ENCODE results near the gene JAZF1. TPM values are rescaled to one million over a fixed set of nuclear protein-coding genes. Genes with fewer than 3 reads are reported as not detected.

Gene JAZF1
- total and polyA plus RNA-seq, 2 of the 8 experiments (the other 6 are each of a cell fraction or from before 2014, with no cell fraction given): 2.6 to 21.8 TPM

GRCh38 chr7:28180031-28180363 is 598 bp downstream of the JAZF1 start:
- Histone ChIP-seq H2AFZ (ENCODE audit: low read length) (no peak overlapping the region), H3K4ac (replicated peaks; ENCODE audit: insufficient read length, low read depth, low read length) (no peak overlapping the region), H3K23ac (ENCODE audit: insufficient read length) (no peak overlapping the region), H2BK12ac (ENCODE audit: low read depth, low read length) (no peak overlapping the region), H4K91ac (replicated peaks; ENCODE audit: insufficient read length, low read length) (no peak overlapping the region), H2AK5ac (ENCODE audit: low read depth, low read length) (no peak overlapping the region), H3K14ac (ENCODE audit: insufficient read length) (no peak overlapping the region), H2BK5ac (ENCODE audit: low read depth, low read length) (no peak overlapping the region), H3K4me3 (ENCODE audit: extremely low read depth in 1 of 4, insufficient read depth in 2 of 4, low read depth in 3 of 4, low read length in 4 of 4) (peak overlapping the region in 2 of 4 experiments; percentile 79 to 89; a peak in 5 of 8 replicates), H3K4me1 (replicated peaks in 1 of 4; ENCODE audit: control insufficient read depth in 3 of 4, insufficient read depth in 4 of 4, low read length in 3 of 4) (peaks cover 0 to 8% (median 7%) of the 10 kb centered on the region in 4 experiments), H3K56ac (replicated peaks; ENCODE audit: insufficient read length, low read depth, low read length) (no peak overlapping the region), H3K23me2 (ENCODE audit: low read depth, low read length) (peaks cover 8% of the 10 kb centered on the region; the same call in 1 of the 2 replicates), H3K18ac (ENCODE audit: extremely low read depth, low read length) (no peak overlapping the region), H3K79me2 (ENCODE audit: control insufficient read depth in 1 of 2, insufficient read depth in 2 of 2, low read length in 2 of 2) (peaks cover 0 to 32% of the 10 kb centered on the region in 2 experiments; a peak in 2 of 4 replicates), H2BK120ac (replicated peaks; ENCODE audit: low read depth, low read length) (no peak overlapping the region), H4K8ac (ENCODE audit: extremely low read depth, insufficient read depth, low read length) (no peak overlapping the region), H3K27me3 (replicated peaks in 1 of 4; ENCODE audit: control insufficient read depth in 3 of 4, extremely low read depth in 1 of 4, insufficient read depth in 3 of 4, low read length in 3 of 4) (peaks cover 0 to 7% (median 2%) of the 10 kb centered on the region in 4 experiments; a peak in 3 of 7 replicates), H3K36me3 (ENCODE audit: control insufficient read depth in 2 of 4, insufficient read depth in 4 of 4, low read length in 3 of 4) (no peaks in the 10 kb centered on the region), H4K20me1 (replicated peaks in 1 of 2; ENCODE audit: control insufficient read depth in 1 of 2, insufficient read depth in 2 of 2, low read length in 2 of 2) (peaks cover 0 to 1% of the 10 kb centered on the region in 2 experiments), H3K9me3 (ENCODE audit: insufficient read depth in 2 of 2, low read depth in 1 of 2, low read length in 1 of 2) (no peaks in the 10 kb centered on the region), H3K9ac (replicated peaks in 1 of 4; ENCODE audit: extremely low read depth in 1 of 4, low read depth in 3 of 4, low read length in 3 of 4) (no peak overlapping the region), H4K5ac (ENCODE audit: insufficient read length, low read depth, low read length) (no peak overlapping the region), H2BK15ac (ENCODE audit: low read length) (no peak overlapping the region), H3K27ac (ENCODE audit: low read depth, low read length) (no peak overlapping the region), H3K4me2 (ENCODE audit: insufficient read depth in 1 of 2, low read depth in 2 of 2, low read length in 2 of 2) (peak overlapping the region in 1 of 2 experiments; percentile 73; a peak in 2 of 4 replicates), H3K79me1 (ENCODE audit: low read depth, low read length) (no peaks in the 10 kb centered on the region), H2BK20ac (ENCODE audit: low read length) (no peak overlapping the region)
- CTCF ChIA-PET (ENCODE audit: partially characterized antibody): interaction anchor here (1.8 kb wide), 1 partner anchor 36 kb away, joined by 4 read pairs; no protein-coding TSS in a partner anchor
- WGBS, 2 experiments (ENCODE audit: extremely low coverage in 1 of 2, insufficient coverage in 1 of 2, insufficient read length in 1 of 2, insufficient replicate concordance in 2 of 2, low coverage in 1 of 2, low lambda C conversion rate in 2 of 2, missing lambda C conversion rate in 1 of 2): no CpG with 5 or more reads among the region's 55 CpGs
- FAIRE-seq (no peak), DNase-seq (ENCODE audit: low read depth in 1 of 2, low spot score in 2 of 2) (peak in 1 of 2 experiments; percentile 56)
- POLR2A ChIA-PET (ENCODE audit: partially characterized antibody): no interaction called here
- no peak; the same call in 1 of the 2 replicates for TF ChIP-seq RBBP5 (IDR thresholded peaks at IDR 0.05; ENCODE audit: borderline replicate concordance, low read depth, low read length)
- TF ChIP-seq CTBP2 (IDR thresholded peaks at IDR 0.05; ENCODE audit: borderline replicate concordance, insufficient read depth, insufficient read length, low read length): no peak
- no peak for TF ChIP-seq BACH1 (IDR thresholded peaks at IDR 0.05; ENCODE audit: low read length)
- TF ChIP-seq TBP (IDR thresholded peaks at IDR 0.05; ENCODE audit: low read depth, low read length): no peak
- TF ChIP-seq ZNF274 (IDR thresholded peaks at IDR 0.05; ENCODE audit: borderline replicate concordance, extremely low read depth, low read length): no peak

Data from H1 (cell line).